Activated CD4-positive, alpha-beta T cell treated with anti-CD3 and anti-CD28 coated beads, Interleukin-2, amount 50 U/mL, for 4 hours (primary cell): ENCODE results near the gene DISP3.
"Not testable (repeated sequence)": the region's sequence is repeated elsewhere in the genome, so short reads cannot be mapped to it uniquely, and the experiment has no call there.

Source experiments
- DNase-seq, 2 experiments: peaks; one replicate each; pipeline ENCODE4 v3.0.0-alpha.2; 2020

DISP3 gene

GRCh38 chr1:11558871-11559590 is 80.1 kb downstream of the DISP3 start:
- DNase-seq = no peak

- DNase-seq = no peak
Observed at GRCh38 chr1:11559591-11559970, 80.6 kb downstream of the DISP3 start.

- no peak for DNase-seq
Observed at GRCh38 chr1:11560061-11560460, 81.1 kb downstream of the DISP3 start.

GRCh38 chr1:11561740-11562139 is 82.8 kb downstream of the DISP3 start:
- no peak for DNase-seq

GRCh38 chr1:11562664-11563063 is 83.7 kb downstream of the DISP3 start:
- DNase-seq = no peak

DNA sequence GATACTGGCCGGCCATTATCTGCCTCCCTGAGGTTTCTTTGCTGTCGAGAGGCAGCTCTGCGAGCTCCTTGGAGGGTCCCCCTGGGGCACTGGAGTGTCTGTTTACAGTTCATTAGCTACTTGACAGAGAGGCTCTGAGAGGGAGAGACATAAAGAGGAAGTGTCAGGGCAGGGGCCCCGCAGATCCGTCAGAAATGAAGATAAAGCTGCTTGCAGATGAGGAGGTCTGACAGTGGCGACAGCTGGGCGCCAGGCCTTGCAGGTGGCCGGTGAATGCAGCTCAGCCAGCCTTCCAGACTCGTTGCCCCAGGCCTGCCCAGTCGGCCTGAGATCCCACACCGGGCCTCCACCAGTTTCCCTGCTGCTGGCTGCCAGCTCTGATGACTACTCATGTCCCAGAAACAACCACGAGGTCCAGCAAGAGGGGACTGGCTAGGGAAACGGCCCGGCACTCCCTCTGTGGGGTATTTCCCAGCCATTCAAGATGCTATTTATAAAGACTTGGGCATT is 84.7 kb downstream of the DISP3 start:
- no peak for DNase-seq

GRCh38 chr1:11564237-11564636 is 85.3 kb downstream of the DISP3 start:
- no peak for DNase-seq

DNA sequence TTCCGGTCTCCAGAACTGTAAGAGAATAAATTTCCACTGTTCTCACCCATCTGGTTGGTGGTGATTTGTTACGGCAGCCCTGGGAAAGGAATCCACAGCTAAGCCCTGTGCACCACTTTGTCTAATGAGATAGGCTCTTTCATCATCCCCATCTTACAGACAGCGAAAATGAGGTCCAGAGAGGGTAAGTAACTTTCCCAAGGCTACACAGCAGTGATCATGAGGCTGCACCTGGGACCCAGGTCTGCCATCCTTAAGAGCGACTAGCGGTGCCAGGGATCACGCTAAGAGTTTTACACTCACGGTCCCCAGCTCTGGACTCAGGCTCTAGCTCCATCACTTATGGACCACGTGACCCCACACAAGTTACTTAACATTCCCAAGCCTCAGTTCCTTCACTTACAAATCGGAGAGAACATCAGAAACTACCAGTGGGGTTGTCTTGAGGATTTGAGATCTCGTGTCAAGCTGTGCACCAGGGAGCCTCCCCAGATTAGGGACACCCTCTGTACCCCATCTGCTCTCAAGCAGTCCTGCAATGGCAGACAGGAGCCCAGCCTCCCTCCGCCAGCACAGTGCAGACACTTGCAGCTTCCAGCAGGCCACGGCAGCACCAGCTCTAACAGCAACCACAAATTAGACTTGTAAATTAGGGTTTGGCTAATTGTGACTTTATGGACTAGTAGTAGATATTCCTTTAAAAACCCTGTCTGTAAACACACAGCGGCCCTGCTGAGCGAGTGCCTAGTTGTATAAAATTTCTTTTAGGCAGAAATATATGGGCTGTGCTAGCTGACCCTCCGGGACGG is 87.3 kb downstream of the DISP3 start:
- no peak for DNase-seq

- no peak for DNase-seq
Observed at GRCh38 chr1:11567244-11568065, 88.5 kb downstream of the DISP3 start.

DNA sequence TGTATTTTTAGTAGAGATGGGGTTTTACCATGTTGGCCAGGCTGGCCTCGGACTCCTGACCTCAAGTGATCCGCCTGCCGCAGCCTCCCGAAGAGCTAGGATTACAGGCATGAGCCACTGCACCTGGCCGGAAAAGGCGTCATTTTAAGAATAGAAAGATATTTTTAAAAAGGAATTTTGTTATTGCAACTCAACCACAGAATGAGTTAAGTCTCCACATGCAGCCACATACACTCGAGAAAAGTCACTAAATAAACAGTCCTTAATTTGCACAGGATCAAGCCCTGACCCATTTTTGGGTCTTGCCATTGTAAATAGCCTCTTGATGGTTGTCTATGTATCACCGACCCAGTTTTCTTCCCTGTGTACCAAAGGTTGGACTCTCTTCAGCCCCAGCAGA is 89.7 kb downstream of the DISP3 start:
- DNase-seq = no peak

DNA sequence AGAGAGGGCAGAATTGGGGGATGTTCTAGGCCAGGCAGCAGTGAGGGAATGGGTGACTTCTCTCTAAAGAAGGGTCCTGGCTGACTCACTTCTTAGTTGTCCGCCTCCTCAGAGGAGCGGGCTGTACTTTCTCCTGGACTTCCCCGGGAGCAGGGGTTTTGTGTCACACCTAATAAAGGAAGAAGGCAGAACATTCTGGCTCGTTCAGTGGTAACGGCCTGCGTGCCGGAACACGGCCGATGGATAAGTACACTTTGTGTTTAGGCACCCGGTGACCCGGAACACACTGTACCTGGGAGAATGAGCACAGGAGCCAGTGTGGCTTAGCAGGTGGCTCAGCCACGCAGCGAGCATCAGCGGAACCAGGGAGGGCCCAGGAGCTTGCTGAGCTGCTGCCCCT is 90.6 kb downstream of the DISP3 start:
- no peak for DNase-seq

DNA sequence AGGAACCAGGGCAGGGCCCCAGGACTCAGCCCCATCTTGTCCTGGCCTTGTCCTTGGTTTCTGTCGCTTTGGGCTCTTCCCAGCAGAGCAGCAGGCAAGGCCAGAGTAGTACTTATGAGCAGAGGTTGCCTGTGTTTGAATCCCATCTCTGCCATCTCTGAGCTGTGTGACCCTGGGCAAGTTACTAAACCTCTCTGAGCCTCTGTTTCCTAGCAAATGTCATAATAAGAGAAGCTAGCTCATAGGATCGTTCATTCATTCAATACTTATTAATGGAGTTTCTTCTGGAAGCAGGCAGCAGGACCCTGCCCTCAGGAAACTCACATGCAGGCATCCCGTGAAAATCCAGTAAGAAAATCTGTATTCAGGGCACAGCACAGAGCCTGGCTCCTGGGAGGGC is 91.0 kb downstream of the DISP3 start:
- DNase-seq = no peak

DNA sequence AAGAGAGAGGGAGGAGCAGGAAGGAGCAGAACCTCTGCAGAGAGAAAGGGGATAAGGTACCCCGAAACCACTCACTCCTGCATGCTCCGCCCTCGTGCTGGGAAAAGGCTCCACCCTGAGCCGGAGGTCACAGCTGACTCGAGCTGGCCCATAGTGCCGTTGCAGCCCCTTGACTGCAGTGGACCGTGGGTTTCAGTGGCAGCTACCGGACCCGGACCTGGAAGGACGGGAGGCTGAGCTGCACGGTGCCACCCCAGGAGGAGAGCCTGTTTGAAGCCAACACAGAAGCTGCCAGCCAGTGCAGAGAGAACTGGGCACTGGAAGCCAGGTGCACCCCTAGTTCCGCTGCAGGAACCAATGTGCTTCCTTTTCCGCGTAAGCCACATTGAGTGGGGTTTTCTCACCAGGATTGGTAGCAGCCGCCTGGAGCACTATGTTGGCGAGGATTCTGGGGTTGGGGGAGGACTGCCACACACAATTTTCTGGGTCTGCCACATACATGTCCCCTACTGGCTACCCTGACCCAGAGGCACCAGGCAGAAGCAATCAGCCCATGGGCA is 91.9 kb downstream of the DISP3 start:
- no peak for DNase-seq

GRCh38 chr1:11571906-11572616 is 93.1 kb downstream of the DISP3 start:
- DNase-seq = no peak

- no peak for DNase-seq
Observed at GRCh38 chr1:11573116-11573692, 94.2 kb downstream of the DISP3 start.

- no peak for DNase-seq
Observed at GRCh38 chr1:11575553-11575952, 96.6 kb downstream of the DISP3 start.

GRCh38 chr1:11576109-11576875 is 97.3 kb downstream of the DISP3 start:
- DNase-seq = no peak

DNA sequence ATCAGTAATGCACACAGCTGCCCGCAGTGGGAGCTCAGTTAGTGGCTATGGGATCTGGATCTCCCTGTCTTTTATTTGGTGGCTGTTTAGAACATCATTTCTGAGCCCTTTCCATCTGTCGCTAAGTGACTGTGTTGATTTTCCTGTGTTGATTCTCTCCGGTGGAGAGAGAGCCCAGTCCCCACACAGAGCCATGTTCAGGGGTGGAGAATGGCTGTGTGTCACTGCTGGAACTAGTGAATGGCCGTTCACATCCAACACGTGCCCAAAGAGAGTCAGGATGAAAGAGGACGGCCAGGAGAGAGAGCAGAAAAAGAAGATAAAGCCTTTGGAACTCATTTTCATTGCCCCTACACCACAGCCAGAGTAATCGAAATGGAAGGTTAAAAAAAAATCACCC is 99.0 kb downstream of the DISP3 start:
- no peak for DNase-seq

DNA sequence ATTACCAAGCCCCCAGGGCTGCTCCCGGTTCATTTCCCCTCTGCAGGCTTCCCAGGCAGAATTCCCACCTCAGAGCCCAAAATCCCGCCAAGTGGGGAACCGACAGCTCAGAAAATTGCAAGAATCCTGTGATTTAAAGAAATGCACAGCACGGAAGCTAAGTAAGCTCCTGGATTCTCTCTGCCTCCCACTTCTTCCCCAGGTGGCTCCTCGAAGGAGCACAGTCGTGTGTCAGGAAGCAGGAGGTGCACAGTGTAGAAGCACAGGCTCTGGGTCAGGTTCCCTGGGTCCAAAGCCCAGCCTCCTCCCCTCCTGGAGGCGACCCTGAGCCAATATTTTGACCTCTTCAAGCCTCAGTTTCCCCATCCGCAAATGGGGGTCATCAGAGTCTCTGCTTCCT is 100.6 kb downstream of the DISP3 start:
- no peak for DNase-seq

DNA sequence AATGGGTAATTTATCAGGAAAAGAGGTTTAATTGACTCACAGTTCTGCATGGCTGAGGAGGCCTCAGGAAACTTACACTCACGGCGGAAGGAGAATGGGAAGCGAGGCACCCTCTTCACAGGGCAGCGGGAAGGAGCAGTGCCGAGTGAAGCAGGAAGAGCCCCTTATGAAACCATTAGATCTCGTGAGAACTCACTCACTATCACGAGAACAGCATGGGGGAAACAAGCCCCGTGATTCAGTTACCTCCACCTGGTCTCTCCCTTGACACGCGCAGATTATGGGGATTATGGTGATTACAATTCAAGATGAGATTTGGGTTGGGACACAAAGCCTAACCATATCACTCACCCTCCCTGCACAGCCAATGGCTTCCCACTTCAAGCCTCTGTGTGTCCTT is 101.1 kb downstream of the DISP3 start:
- not testable (repeated sequence) for DNase-seq

GRCh38 chr1:11581445-11581991 is 102.6 kb downstream of the DISP3 start:
- no peak for DNase-seq
